Liver (tissue), 3 donors: ENCODE measurements around the gene FZR1.

Experiments used
- ATF3 ChIP-seq: IDR thresholded peaks from 2 replicates; pipeline ENCODE4 v1.6.1; 2016; ENCODE audit warnings: antibody characterized with exemption
- FOXA1 ChIP-seq: IDR thresholded peaks from 2 replicates; pipeline ENCODE4 v1.6.1; 2016; ENCODE audit warnings: antibody characterized with exemption
- GABPA ChIP-seq, 2 donors: IDR thresholded peaks in 1 of 2; conservative IDR thresholded peaks in 1 of 2; 2 replicates each; pipeline ENCODE4 v1.6.1; 2016; ENCODE audit warnings: antibody characterized with exemption in 2 of 2, mild to moderate bottlenecking in 1 of 2, moderate library complexity in 1 of 2
- JUND ChIP-seq, 2 donors: IDR thresholded peaks; 2 replicates each; pipeline ENCODE4 v1.6.1; 2016; ENCODE audit warnings: antibody characterized with exemption in 2 of 2
- MAX ChIP-seq: IDR thresholded peaks from 2 replicates; pipeline ENCODE4 v1.6.1; 2016; ENCODE audit warnings: antibody characterized with exemption
- RAD21 ChIP-seq, 2 donors: IDR thresholded peaks; 2 replicates each; pipeline ENCODE4 v1.6.1; 2016; ENCODE audit warnings: antibody characterized with exemption in 2 of 2, mild to moderate bottlenecking in 2 of 2
- REST ChIP-seq: IDR thresholded peaks from 2 replicates; pipeline ENCODE4 v1.6.1; 2016; ENCODE audit warnings: antibody characterized with exemption, mild to moderate bottlenecking
- RXRA ChIP-seq, 2 donors: IDR thresholded peaks; 2 replicates each; pipeline ENCODE4 v1.6.1; 2017 to 2018; ENCODE audit warnings: antibody characterized with exemption in 2 of 2, mild to moderate bottlenecking in 1 of 2
- SP1 ChIP-seq: IDR thresholded peaks from 2 replicates; pipeline ENCODE4 v1.6.1; 2018; ENCODE audit warnings: antibody characterized with exemption, mild to moderate bottlenecking
- TAF1 ChIP-seq: conservative IDR thresholded peaks from 2 replicates; pipeline ENCODE4 v1.6.1; 2016; ENCODE audit warnings: antibody characterized with exemption, mild to moderate bottlenecking
- YY1 ChIP-seq: IDR thresholded peaks from 2 replicates; pipeline ENCODE4 v1.6.1; 2016; ENCODE audit warnings: antibody characterized with exemption, mild to moderate bottlenecking
- TF ChIP-seq, protein P1 (sequence below): fragments of 150-350 bp; IDR thresholded peaks from 2 replicates; pipeline ENCODE4 v1.5.1; 2017; ENCODE audit warnings: improper control_type of control experiment, low read depth, low read length; ENCODE audit not compliant: missing input control
- donor health status: healthy.
- donor health status: healthy.

DNA sequence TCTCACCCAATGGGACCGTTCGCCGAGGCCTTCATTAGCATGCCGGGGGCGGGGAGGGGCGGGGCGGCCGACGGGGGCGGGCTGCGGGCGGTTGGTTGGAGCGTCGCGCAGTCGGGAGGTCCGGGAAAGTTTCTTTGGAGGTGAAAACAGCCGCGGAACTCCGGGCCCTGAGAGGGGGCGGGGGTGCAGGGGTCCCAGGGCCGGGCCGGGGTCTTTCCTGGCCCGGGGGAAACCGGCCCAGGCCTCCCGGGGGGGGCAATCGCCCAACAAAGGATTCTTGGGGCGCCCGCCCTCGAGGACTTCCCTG, 66.7 kb downstream of the FZR1 start, which contains the start of gene HMG20B:
- TF ChIP-seq, protein P1, sequence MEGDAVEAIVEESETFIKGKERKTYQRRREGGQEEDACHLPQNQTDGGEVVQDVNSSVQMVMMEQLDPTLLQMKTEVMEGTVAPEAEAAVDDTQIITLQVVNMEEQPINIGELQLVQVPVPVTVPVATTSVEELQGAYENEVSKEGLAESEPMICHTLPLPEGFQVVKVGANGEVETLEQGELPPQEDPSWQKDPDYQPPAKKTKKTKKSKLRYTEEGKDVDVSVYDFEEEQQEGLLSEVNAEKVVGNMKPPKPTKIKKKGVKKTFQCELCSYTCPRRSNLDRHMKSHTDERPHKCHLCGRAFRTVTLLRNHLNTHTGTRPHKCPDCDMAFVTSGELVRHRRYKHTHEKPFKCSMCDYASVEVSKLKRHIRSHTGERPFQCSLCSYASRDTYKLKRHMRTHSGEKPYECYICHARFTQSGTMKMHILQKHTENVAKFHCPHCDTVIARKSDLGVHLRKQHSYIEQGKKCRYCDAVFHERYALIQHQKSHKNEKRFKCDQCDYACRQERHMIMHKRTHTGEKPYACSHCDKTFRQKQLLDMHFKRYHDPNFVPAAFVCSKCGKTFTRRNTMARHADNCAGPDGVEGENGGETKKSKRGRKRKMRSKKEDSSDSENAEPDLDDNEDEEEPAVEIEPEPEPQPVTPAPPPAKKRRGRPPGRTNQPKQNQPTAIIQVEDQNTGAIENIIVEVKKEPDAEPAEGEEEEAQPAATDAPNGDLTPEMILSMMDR = no peak
- TF ChIP-seq ATF3 = no peak
- no peak for TF ChIP-seq TAF1
- no peak for TF ChIP-seq SP1
- TF ChIP-seq JUND (IDR thresholded peaks at IDR 0.05) = no peak
- no peak for TF ChIP-seq MAX
- TF ChIP-seq GABPA (IDR thresholded peaks at IDR 0.05 in 1 of 2, conservative IDR thresholded peaks at IDR 0.05 in 1 of 2) = no peak
- TF ChIP-seq RAD21 (IDR thresholded peaks at IDR 0.05) = no peak
- no peak for TF ChIP-seq YY1
- no peak for TF ChIP-seq REST
- TF ChIP-seq FOXA1 = no peak
- TF ChIP-seq RXRA (IDR thresholded peaks at IDR 0.05) = no peak
